CD4-positive, alpha-beta T cell treated with Interleukin-10 for 1 hour (primary cell): Measurements from ENCODE around the gene MAFG.
"Not testable (repeated sequence)": the region's sequence is repeated elsewhere in the genome, so short reads cannot be mapped to it uniquely, and the experiment has no call there.

Source experiments
- DNase-seq: peaks from one replicate; pipeline ENCODE4 v3.0.0-alpha.2; 2020

MAFG gene

DNA sequence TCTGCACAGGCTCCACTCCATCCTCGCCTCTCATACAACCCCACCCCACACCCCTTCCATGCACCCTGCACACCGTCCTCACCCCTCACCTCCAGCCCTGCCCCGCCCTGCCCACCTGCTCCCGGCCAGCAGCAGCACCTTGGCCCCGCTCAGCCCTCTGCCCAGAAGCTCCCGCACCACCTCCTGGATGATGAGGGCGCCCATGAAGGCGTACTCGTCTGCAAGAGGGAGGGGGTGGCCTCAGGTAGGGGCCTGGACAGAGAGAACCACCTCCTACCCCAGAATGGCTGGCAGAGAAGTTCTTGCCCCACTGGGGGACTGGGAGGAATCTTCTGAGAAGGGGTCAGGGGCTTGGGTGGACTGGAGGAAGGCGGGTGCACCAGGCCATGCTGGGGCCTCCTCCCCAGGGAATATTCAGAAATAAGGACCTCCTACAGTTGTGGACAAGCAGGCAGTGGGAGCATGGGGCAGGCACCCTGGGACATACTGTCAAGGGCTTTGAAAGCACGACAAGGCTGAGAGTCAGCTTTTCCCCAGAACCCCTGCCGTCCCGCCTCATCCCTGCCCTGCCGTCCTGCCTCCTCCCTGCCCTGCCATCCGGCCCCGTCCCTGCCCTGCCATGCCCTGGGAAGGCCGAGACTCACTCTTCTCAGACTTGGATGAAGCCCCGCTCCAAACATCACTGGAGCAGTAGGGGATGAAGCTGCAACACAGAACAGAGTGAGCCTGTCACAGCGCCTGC, 30.3 kb upstream of the MAFG start:
- no peak for DNase-seq

- no peak for DNase-seq
Observed at GRCh38 chr17:81956607-81957589, 29.4 kb upstream of the MAFG start.

- DNase-seq = no peak
Observed at GRCh38 chr17:81955756-81956544, 28.4 kb upstream of the MAFG start.

DNA sequence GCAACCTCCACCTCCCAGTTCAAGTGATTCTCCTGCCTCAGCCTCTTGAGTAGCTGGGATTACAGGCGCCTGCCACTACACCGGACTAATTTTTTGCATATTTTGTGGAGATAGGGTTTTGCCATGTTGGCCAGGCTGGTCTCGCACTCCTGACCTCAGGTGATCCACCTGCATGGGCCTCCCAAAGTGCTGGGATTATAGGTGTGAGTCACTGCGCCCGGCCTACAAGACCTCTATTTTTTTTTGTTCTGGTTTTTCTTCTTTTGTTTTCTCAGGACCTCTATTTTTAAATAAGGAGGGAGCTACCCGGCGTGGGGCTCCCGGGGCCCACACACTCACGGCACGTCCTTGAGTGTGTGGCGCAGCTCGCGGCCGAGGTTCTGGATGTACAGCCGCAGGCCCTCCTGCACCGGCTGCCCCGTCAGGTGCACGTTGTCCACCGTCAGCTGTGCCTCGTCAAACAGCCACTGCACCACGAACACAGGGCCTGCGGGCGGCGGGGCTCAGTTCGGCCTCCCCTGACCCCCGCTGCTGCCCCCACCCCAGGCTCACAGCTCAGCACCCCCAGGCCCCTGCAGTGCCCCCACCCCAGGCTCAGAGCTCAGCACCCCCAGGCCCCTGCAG, 27.6 kb upstream of the MAFG start:
- no peak for DNase-seq

DNA sequence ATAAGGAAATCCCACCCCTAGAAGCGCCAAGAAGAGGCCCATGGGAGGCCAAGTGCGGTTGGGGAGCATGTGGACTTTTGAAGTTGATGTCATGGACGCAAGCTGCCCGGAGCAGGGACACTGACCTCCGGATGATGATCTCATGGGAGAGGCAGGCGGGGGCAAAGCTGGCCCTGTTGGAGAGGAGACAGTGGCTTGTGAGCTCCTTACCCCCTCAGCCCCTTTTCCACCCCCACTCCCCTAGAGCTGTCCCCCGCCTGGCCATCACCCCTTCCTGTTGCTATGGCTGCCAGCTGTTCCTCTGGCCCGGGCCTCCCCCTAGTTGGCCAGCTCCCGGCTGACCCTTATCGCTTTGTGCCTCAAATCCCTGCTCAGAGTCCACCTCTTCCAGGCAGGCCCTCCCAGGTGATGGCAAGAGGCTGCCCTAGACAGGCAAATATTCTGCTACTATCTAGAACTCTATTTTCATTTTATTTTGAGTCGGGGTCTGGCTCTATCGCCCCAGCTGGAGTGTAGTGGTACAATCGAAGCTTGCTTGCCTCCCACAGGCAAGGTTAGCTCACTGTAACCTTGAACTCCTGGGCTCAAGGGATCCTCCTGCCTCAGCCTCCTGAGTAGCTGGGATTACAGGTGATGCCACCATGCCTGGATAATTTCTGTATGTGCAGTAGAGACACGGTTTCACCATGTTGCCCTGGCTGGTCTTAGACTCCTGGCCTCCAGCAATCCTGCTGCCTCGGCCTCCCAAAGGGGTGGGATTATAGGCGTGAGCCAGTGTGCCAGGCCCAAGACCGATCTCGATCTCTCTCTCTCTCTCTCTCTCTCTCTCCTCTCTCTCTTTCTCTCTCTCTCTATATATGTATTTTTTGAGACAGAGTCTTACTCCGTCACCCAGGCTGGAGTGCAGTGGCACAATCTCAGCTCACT, 26.9 kb upstream of the MAFG start:
- DNase-seq = no peak

GRCh38 chr17:81953443-81953842, 25.9 kb upstream of the MAFG start:
- DNase-seq = not testable (repeated sequence)

DNA sequence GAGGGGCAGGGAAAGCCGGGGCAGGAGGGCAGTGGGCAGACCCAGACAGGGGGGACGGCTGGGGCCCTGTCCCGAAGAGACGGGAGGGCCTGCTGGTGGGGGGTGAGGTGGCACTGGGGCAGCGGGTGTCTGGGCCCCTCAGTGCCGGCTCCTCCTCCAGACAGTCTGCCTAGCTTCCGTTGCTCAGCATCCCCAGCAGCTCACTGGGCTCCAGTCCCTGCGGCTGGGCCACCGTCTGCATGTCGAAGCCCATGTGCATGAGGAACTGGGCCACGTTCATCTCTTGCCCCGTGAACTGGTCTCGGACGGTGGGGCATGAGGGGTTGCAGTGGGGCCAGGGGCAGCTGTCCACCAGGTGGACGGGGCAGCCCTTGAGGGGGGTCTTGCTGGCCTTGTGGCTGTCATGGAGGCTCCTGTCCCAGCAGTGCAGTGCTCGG, 25.3 kb upstream of the MAFG start:
- DNase-seq = no peak

GRCh38 chr17:81951785-81952684, 24.5 kb upstream of the MAFG start:
- DNase-seq = no peak

DNA sequence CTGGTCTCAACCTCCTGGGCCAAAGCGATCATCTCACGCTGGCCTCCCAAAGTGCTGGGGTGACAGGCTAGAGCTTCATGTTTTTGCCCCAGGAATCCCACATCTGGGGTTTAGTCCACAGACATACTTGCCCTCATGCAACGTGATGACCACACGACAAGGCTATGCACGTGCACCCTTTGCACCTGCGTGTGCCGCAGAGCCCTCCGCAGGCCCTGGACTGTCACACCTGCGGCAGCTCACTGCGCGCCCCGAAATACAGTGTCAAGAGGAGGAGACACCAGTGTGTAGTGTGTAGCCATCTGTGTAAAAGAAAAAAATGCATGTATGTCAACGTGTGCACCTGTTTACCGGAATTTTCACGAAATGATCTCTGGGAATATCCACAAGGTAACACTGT, 23.0 kb upstream of the MAFG start:
- no peak for DNase-seq

DNA sequence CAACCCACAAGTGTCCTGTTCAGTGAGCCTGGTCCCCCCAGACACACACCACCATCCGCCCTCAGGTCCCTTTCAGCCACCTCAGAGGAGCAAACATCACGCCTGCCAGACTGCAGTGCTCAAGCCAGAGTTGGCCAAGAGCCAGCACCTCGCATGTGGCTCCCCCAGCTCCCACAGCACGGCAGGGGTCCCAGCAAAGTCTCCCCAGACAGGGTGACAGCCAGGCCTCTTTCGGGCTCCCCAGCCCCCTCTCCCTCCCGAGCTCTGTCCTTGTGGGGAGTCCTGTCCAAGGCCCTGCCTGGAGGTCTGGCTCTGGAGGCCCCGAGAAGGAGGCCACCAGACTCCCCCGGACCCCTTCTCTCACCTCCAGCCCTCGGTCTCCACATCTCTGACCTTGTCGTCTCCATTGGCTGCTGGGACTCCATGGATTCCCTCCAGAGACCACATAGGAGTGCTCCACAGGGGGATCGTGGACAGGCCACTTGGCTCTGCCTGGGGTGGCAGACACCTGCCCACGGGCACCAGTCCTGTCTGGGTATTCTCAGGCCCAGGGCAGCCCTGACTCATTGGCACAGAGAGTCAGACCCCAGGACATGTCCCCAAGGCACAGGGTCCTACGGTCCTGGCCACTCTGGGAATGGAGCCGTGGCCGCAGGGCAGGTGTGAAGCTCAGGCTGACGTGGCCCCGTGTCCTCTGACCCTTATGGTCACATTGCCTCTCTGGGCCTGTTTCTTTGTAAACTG, 21.3 kb upstream of the MAFG start:
- DNase-seq = no peak

- no peak for DNase-seq
Observed at GRCh38 chr17:81947189-81947588, 19.7 kb upstream of the MAFG start, which contains the start of gene MYADML2. Gene MYADML2 (minus strand): TSS chr17:81947233. CDS start chr17:81941741, 5,492 bp downstream.

GRCh38 chr17:81944858-81945257, 17.3 kb upstream of the MAFG start:
- DNase-seq = no peak

DNA sequence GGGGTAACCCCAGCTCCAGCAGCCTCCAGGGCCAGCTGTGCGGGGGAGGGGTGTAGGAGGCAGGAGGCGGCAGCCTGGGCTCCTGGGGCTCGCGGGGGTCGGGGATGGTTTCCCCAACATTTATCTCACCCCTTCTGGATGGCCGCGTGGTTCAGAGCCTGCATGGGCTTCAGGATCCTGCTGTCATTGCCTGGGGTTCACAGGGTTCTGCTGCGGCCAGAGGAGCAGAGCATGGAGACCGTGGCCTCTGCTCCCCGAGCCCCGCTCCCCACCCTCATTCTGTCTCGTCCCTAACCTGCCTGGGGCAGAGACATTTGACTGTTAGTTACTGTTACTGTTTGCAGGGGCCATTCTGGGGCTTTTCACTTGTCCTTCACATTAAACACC, 14.6 kb upstream of the MAFG start:
- DNase-seq = no peak

DNA sequence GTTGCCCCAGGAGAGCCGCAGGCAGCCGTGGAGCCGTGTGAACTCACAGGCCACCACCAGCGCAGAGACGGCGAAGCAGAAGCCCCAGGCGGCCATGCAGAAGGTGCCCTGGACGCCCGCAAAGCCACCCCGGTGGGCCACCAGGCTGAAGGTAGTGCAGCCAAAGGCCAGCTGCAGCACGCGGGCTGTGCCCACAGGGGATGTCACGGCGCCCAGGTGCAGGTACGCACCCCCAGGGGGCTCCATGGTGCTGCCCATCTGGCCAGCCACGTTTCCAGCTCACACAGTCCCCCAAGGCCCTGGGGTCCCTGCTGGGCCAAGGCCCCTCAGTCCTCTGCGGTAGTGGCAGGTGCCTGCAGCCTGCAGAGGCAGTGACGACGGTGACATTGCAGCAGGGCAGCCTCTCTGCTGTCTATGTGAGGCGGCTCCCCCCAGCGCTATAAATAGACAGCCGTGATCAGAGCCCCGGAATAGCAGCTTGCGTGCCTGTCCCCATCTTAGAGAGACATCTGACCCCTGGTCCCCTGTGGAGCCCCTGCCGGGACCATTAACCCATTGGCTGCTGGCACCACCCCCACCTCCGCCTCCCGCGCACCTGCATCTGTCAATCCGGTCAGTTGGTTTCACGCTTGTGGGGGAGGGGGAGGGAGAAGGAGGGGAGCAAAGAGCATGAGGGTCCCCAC, 14.1 kb upstream of the MAFG start:
- DNase-seq = no peak

DNA sequence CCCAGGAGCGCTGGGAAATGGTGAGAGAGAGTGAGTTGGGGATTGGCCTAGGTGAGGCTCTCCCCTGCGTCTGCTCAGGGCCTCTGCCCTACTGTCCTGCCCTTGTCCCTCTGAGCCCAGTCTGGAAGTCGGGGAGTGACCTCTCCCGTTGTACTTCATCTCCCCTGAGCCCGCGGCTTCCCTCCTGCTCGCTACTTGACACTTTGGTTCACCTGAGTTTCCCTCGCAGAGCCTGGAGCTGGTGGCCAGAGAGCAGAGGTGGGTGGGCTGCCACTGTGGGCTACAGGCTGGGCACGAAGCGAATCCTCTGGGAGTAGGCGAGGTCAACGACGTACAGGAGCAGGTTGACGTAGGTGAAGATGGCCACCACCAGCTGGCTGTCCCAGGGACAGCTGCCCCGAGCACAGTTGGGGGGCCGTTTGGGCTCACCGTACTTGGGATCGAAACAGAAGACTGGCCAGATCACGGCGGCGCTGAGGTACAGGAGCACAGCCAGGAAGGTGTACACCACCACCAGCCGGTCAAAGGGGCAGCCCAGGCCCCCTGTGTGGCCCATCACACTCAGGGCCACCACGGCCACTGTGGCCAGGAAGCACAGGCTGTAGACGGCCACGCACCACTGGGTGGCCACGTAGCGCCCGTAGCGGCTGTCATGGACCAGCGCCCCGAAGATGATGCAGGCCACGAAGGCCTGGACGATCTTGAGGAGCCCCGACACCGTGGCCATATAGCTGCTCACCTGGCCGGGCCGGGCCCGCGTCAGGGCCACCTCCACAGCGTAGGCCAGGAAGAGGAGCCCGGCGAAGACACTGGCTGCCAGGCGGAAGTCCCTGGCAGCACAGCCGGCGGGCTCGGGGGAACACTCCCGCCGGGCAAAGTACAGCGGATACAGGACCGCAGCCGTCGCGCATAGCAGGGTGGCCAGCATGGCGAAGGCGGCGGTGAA, 13.3 kb upstream of the MAFG start:
- no peak for DNase-seq

DNA sequence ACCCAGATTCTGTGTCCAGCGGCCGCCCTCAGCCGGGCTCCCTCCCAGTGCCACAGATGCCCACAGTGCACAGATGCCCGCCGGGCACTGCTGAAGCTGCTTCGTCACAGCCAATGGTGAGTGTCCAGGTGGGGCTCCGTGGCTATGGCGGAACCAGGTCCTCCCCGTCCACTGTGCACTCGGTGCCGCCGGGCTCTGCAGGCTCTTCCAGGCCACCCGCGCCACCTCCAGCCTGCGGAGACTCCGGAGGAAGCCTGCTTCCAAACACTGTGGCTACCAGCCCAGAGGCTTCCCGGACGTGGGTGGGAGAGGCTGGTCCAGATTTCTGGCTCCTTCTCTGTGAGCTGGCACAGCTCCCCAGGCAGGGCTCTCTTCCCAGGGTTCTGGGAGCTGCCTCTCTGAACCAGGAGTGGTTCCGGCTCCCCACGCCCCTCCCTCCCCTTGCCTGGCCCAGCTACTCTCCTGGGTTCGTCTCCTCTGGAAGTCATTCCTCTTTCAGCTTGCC, 12.4 kb upstream of the MAFG start:
- no peak for DNase-seq

GRCh38 chr17:81939218-81939617, 11.7 kb upstream of the MAFG start:
- no peak for DNase-seq

DNA sequence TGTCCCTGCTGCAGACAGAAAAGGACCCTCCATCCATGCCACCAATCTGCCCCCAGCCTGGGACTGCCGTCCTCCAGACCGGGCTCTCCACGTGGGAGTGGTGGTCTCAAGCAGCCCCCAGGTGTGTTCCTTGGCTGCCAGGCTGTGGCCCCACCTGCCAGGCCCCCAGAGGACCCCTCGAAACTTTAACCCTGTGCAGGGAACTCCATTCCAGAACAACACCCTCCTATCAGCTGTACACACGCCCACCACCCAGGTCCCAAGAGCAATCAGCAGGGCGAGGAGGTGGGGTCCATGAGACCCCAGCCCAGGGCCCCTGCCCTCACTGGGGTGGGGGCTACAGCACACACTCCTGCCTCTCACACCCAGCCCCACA, 8.2 kb upstream of the MAFG start:
- no peak for DNase-seq
